Gastrocnemius medialis (tissue), 4 donors: ENCODE data around the gene LPIN3.

Experiments used
- POLR2A ChIP-seq, 2 donors: fragments of 450-650 bp; IDR thresholded peaks; one replicate each; pipeline ENCODE4 v1.6.1; 2017; ENCODE audit warnings: antibody characterized with exemption in 2 of 2, mild to moderate bottlenecking in 2 of 2, moderate library complexity in 2 of 2
- TF ChIP-seq, protein P1 (sequence below), 5 experiments: fragments of 450-650 bp in 3 of 5; fragments of 200-600 bp in 2 of 5; sonication (generic) in 2 of 5; IDR thresholded peaks in 4 of 5; conservative IDR thresholded peaks in 1 of 5; 1 replicate in 4 of 5; 2 replicates in 1 of 5; pipeline ENCODE4 v1.5.1; 2016 to 2019; ENCODE audit warnings: antibody characterized with exemption in 5 of 5, mild to moderate bottlenecking in 3 of 5, moderate library complexity in 3 of 5

DNA sequence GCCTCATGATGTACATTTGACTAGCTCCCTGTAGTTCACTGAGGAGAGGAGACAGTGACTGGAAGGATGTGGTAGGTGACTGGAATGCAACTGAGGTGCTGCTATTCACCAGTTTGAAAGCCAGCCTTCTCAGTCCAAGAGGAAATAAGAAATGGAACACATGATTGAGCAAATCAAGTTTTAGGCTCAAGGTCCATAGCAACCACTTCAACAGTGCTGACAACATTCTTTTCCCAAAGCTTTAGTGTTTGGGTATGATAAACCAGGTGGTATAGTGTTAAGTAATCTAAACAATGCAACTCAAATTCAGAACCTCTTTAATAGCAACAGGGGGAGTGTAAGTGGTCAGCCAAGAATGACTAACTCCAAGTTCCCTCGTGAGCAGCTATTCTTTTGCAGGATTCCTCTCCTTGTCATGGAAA, 32.3 kb upstream of the LPIN3 start:
- TF ChIP-seq, protein P1, sequence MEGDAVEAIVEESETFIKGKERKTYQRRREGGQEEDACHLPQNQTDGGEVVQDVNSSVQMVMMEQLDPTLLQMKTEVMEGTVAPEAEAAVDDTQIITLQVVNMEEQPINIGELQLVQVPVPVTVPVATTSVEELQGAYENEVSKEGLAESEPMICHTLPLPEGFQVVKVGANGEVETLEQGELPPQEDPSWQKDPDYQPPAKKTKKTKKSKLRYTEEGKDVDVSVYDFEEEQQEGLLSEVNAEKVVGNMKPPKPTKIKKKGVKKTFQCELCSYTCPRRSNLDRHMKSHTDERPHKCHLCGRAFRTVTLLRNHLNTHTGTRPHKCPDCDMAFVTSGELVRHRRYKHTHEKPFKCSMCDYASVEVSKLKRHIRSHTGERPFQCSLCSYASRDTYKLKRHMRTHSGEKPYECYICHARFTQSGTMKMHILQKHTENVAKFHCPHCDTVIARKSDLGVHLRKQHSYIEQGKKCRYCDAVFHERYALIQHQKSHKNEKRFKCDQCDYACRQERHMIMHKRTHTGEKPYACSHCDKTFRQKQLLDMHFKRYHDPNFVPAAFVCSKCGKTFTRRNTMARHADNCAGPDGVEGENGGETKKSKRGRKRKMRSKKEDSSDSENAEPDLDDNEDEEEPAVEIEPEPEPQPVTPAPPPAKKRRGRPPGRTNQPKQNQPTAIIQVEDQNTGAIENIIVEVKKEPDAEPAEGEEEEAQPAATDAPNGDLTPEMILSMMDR (IDR thresholded peaks at IDR 0.05 in 4 of 5, conservative IDR thresholded peaks at IDR 0.05 in 1 of 5) = no peak
- TF ChIP-seq POLR2A (IDR thresholded peaks at IDR 0.05) = no peak
